Calu3 (cell line): Measurements from ENCODE around the gene LRMDA. TPM values are rescaled to one million over a fixed set of nuclear protein-coding genes. Genes with fewer than 3 reads are reported as not detected.
"Not testable (repeated sequence)": the region's sequence is repeated elsewhere in the genome, so short reads cannot be mapped to it uniquely, and the experiment has no call there.

Experiments
- BruUV-seq: library from RNA; stranded (reverse); fragments of 400-500 nt; replicated peaks from 2 replicates; lab custom pipeline; 2021; lab: Mats Ljungman, UMichigan
- CTCF ChIA-PET: fragments of 300-600 bp; sonication (Branson Sonifier 250); formaldehyde crosslinking; loops from one replicate; lab custom pipeline; 2022; ENCODE audit warnings: antibody characterized with exemption; lab: Charles Lee
- DNase-seq: peaks from one replicate; pipeline ENCODE4 v3.0.0; 2022
- H3K27ac Mint-ChIP-seq: one replicate; pipeline ENCODE4 v1.8.0; 2022; ENCODE audit warnings: mixed read lengths; ENCODE audit not compliant: unreplicated experiment
- H3K27me3 Mint-ChIP-seq: one replicate; pipeline ENCODE4 v1.8.0; 2022; ENCODE audit warnings: mixed read lengths; ENCODE audit not compliant: unreplicated experiment
- H3K36me3 Mint-ChIP-seq: one replicate; pipeline ENCODE4 v1.8.0; 2022; ENCODE audit warnings: mild to moderate bottlenecking, moderate library complexity, mixed read lengths; ENCODE audit not compliant: insufficient read depth, unreplicated experiment
- H3K4me1 Mint-ChIP-seq: one replicate; pipeline ENCODE4 v1.8.0; 2022; ENCODE audit warnings: mild to moderate bottlenecking, low read depth, mixed read lengths; ENCODE audit not compliant: unreplicated experiment
- H3K4me3 Mint-ChIP-seq: one replicate; pipeline ENCODE4 v1.8.0; 2022; ENCODE audit warnings: mild to moderate bottlenecking, low read depth, moderate library complexity, mixed read lengths; ENCODE audit not compliant: unreplicated experiment
- H3K9me3 Mint-ChIP-seq: one replicate; pipeline ENCODE4 v1.8.0; 2022; ENCODE audit warnings: low read depth, mixed read lengths; ENCODE audit not compliant: unreplicated experiment
- CTCF ChIP-seq: fragments of 200-600 bp; IDR thresholded peaks from one replicate; pipeline ENCODE4 v1.8.0; 2022; ENCODE audit warnings: antibody characterized with exemption; ENCODE audit not compliant: unreplicated experiment
- intact Hi-C: fragments of 100-400 bp; cut with micrococcal nuclease; formaldehyde crosslinking; loops from one replicate; pipeline ENCODE4 v1.10.0; 2022; ENCODE audit not compliant: unreplicated experiment
- total RNA-seq: library from RNA; stranded (reverse); gene quantifications from 2 replicates; pipeline ENCODE4 v1.2.3, GENCODE V29; 2022

Gene LRMDA
- total RNA-seq, 1 experiment from 2014 or later: 7.6 TPM

GRCh38 chr10:76523246-76523645, 1091.8 kb downstream of the LRMDA start:
- Mint-ChIP-seq H3K4me1 (no peaks in the 10 kb centered on the region), H3K27ac (no peak overlapping the region), H3K9me3 (peaks cover 17% of the 10 kb centered on the region), H3K27me3 (no peaks in the 10 kb centered on the region), H3K4me3 (no peak overlapping the region), H3K36me3 (no peaks in the 10 kb centered on the region)
- no TSS peak for BruUV-seq
- intact Hi-C loops: no loop called here
- CTCF ChIA-PET: interaction anchor here (0.7 kb wide), 1 partner anchor 409 kb away, joined by 4 read pairs; no protein-coding TSS in a partner anchor
- DNase-seq: no peak
- no peak for TF ChIP-seq CTCF

GRCh38 chr10:76523791-76524351, 1092.4 kb downstream of the LRMDA start:
- Mint-ChIP-seq H3K4me3 (no peak overlapping the region), H3K9me3 (peaks cover 16% of the 10 kb centered on the region), H3K27me3 (no peaks in the 10 kb centered on the region), H3K4me1 (no peaks in the 10 kb centered on the region), H3K36me3 (no peaks in the 10 kb centered on the region), H3K27ac (no peak overlapping the region)
- no peak for TF ChIP-seq CTCF
- intact Hi-C loops: no loop called here
- CTCF ChIA-PET: no interaction called here
- no peak for DNase-seq
- no TSS peak for BruUV-seq

DNA sequence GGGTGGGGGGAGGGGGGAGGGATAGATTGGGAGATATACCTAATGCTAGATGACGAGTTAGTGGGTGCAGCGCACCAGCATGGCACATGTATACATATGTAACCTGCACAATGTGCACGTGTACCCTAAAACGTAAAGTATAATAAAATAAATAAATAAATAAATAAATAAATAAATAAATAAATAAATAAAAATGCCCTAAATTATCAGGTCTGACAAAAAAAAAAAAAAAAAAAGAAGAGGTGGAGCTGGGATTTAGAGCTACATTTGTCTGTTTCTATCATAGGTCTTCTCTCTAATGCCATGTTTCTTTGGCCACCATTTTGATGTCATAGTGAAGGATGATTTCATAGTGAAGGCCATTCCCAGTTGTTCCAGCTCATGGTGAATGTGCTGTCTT, 1095.4 kb downstream of the LRMDA start:
- H3K36me3 Mint-ChIP-seq, BruUV-seq, CTCF ChIA-PET, intact Hi-C loops, DNase-seq, H3K27ac Mint-ChIP-seq, H3K4me1 Mint-ChIP-seq, H3K4me3 Mint-ChIP-seq, H3K27me3 Mint-ChIP-seq: not testable (repeated sequence)
- peaks cover 22% of the 10 kb centered on the region for H3K9me3 Mint-ChIP-seq

DNA sequence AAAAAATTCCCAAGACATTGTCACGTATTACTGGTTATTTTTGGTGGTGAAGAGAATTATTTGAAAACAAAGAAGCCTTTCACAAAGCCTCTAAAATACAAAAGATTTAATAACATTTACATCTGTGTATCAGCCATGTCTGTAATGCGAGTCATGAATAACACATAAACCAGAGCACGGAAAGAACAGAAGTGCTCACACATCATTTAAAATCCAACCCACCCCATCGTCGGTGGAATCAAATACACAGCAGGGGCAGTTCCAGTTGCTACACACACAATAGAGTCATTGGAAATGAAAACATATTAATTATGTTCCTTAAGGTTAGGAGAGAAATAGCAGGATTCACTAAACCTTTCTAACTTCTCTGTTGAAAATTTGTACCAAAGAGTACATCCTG, 1108.9 kb downstream of the LRMDA start:
- no peak overlapping the region for H3K27ac Mint-ChIP-seq
- BruUV-seq: no TSS peak
- no peaks in the 10 kb centered on the region for H3K36me3 Mint-ChIP-seq
- no peak for DNase-seq
- CTCF ChIA-PET: no interaction called here
- no peak overlapping the region for H3K4me3 Mint-ChIP-seq
- no peak for TF ChIP-seq CTCF
- H3K27me3 Mint-ChIP-seq: no peaks in the 10 kb centered on the region
- no peaks in the 10 kb centered on the region for H3K4me1 Mint-ChIP-seq
- peaks cover 11% of the 10 kb centered on the region for H3K9me3 Mint-ChIP-seq
- intact Hi-C loops: loop anchor here (10.0 kb wide), 2 partner anchors 574 to 1136 kb away; partner anchors contain the start of gene ZNF503

DNA sequence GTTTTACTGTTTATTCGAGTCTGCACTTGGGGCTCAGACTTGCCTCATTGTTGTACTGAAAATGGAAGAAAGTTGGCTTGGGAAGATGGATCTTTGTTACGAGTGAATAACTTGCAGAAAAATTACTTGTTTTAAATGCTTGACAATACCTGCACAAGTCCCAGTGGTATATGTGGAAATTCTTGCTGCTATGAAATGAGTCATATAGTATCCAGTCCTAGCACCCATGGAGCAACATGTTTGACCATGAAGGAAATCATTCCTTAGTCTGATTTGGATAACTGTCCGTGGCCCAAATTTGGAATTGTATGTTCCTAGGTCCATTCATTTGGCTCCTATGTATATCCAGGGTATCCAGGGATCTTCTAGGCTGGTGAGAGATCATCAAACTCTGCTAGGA, 1109.4 kb downstream of the LRMDA start:
- Mint-ChIP-seq H3K36me3 (no peaks in the 10 kb centered on the region), H3K27me3 (no peaks in the 10 kb centered on the region), H3K4me1 (no peaks in the 10 kb centered on the region), H3K4me3 (no peak overlapping the region), H3K9me3 (peaks cover 11% of the 10 kb centered on the region), H3K27ac (no peak overlapping the region)
- BruUV-seq: no TSS peak
- no peak for DNase-seq
- CTCF ChIA-PET: no interaction called here
- intact Hi-C loops: loop anchor here (10.0 kb wide), 2 partner anchors 574 to 1136 kb away; partner anchors contain the start of gene ZNF503
- no peak for TF ChIP-seq CTCF
